ENCODE measurements around the gene PHF21B. TPM values are rescaled to one million over a fixed set of nuclear protein-coding genes. Genes with fewer than 3 reads are reported as not detected.
"Not testable (repeated sequence)": the region's sequence is repeated elsewhere in the genome, so short reads cannot be mapped to it uniquely, and the experiment has no call there.

The PHF21B gene
- 0.12 TPM in 1 of 2 replicates, not detected in the other for total RNA-seq (2014; rRNA removed; shearing (Covaris generic))
- 0.24 and 1.0 TPM in 2 replicates for polyA plus RNA-seq (2014; cell fraction: nucleus; rRNA removed)

DNA sequence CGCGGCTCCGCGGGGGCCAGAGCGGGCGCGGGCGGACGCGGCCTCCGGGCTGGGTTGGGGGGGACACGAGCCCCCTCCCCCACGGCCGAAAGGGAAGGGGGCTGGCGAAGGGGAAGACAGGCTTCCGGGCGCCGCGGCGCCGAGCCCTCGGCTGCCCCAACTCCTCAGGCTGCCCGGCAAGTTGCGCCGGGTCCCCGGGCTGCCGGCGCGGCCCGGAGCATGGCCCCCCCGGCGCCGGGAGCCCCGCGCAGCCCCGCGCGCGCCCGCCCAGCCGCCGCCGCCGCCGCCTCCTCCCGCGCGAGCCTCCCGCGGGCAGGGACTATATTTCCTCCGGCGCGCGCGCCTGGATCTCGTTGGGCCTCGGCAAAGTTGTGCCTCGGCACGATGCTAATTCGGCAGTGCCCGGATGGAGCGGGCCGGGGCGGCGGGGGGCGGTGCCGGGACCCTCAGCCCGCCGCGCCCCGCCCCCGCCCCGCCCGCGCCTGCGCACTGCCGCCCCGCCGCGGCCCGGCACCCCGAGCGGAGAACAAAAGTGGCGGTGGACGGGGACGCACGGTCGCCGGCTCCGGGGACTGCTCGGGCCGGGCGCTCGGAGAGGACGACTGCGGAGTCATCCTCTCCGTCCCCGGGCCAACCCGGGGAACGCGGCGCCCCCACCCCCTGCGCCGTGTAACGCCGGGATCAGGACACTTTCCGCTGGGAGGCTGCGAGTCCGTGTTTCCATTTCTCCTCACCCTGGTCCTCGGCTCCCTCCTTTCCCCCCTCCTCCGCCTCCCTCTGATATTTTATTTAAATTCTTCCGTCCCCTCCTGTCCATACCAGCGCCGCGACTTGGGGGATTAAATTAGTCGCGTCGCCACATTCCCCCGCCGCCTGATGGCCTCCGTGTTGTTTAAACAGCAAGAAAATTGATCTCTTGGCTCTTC, at the start of gene PHF21B:
TSS of gene PHF21B (minus strand) at position 400 of the 926 bp plus-strand sequence. CDS start 456 bp downstream, outside the sequence.
- peak; percentile 8 for DNase-seq (ENCODE audit: extremely low read depth, low read depth)

GRCh38 chr22:45059296-45059695, 49.5 kb upstream of the PHF21B start:
- DNase-seq (ENCODE audit: extremely low read depth, low read depth) = no peak

DNA sequence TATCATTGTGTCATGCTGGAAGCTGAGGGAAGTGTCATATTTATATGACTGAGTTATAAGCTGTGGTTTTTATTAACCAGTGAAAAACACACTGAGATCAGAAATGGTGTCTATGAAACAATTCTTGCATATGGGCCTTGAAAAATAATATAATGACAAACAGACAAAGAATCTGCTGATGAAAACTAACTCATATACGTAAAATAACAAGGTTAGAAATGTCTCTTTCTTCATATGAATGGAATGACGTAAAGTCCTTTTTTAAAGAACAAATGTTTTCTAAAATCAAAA, 48.8 kb upstream of the PHF21B start:
- DNase-seq (ENCODE audit: extremely low read depth, low read depth) = no peak

DNA sequence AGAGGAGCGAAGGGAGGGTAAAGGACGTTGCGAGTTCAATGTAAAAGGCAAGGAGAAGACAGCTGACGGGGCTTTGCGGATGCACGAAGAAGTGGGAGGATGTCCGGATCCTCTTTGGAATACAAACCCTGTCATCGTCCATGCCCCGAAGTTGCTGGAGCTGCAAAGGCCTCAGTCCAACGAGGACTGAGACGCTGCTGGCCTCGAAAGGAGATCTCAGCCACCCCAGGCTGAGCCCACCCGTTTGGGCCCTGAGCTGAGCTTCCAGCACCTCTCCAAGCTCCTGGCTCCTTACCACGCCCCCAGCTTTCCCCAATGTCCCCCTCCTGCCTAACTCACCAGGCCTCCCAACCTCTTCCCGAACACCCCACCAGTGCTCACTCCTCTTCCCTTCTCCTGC, 46.1 kb upstream of the PHF21B start:
- no peak for DNase-seq (ENCODE audit: extremely low read depth, low read depth)

- DNase-seq (ENCODE audit: extremely low read depth, low read depth) = no peak
Measured at GRCh38 chr22:45053571-45053970, 43.8 kb upstream of the PHF21B start.

DNA sequence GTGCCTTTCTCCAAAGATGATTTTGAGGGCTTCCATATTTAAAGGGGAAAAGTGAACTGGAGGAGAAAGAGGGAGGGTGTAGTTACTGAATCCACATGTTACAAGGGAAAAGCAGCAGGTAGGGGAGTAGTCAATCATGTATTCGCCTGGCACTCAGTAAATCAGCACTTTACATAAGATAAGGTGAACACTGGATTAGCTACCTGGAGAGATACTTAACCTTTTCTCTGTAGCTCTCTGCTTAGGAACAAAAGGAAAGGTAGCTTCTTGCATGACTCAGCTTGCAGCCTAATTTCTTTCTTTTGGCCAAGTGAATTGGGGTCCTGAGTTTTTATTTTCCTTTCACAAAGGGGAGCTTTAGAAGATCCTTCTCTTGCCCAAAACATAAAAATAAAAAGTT, 43.3 kb upstream of the PHF21B start:
- DNase-seq (ENCODE audit: extremely low read depth, low read depth) = no peak

DNA sequence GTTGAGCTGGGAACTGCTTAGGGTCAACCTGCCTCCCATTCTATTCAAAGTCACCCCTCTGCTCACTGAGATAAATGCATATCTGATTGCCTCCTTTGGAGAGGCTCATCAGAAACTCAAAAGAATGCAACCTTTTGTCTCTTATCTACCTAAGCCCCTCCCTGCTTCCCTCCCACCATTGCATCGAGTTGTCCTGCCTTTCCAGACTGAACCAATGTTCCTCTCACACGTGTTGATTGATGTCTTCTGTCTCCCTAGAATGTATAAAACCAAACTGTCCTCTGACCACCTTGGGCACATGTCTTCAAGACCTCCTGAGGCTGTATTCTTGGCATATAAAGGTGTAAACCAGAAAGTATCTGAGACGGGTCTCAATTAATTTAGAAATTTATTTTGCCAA, 42.9 kb upstream of the PHF21B start:
- DNase-seq (ENCODE audit: extremely low read depth, low read depth) = not testable (repeated sequence)

DNA sequence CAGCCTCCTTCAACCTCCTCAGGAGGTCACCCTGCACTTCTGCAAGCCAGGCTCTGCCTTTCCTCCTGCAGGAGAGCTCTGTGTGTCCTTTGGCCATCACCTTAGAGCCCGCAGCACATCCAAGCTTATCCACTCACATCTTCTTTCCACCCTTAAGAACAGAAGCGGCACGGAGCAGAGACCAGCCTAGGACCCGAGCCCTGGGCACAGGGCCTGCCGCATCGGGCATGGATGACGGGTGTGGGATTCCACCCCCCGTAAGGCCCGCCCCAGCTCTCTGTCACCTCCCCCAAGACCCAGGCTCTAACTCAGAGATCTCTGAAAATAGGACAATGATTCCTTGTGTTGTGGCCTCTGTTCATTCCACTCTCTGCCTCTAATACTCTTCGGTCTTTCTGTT, 42.1 kb upstream of the PHF21B start:
- DNase-seq (ENCODE audit: extremely low read depth, low read depth) = no peak

GRCh38 chr22:45051419-45051818, 41.6 kb upstream of the PHF21B start:
- DNase-seq (ENCODE audit: extremely low read depth, low read depth) = no peak

DNA sequence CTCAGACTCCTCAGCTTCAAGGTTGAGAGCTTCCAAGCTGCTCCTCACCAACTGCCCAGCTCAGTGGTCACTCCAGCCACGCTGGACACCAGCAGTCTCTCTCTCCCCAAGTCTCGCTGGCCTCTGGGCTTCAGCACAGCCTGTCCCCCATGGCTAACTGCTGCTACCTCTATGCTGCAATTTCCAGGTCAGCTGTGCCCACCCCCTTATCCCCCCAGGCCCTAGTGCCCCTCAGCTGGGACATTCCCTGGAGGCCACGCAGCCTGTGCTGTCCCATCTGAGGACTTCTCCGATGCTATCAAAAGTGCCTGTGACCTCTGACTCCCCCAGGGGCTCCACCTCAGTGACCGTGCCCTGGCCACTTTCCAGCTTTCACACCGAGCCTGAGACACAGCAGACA, 37.5 kb upstream of the PHF21B start:
- no peak for DNase-seq (ENCODE audit: extremely low read depth, low read depth)

DNA sequence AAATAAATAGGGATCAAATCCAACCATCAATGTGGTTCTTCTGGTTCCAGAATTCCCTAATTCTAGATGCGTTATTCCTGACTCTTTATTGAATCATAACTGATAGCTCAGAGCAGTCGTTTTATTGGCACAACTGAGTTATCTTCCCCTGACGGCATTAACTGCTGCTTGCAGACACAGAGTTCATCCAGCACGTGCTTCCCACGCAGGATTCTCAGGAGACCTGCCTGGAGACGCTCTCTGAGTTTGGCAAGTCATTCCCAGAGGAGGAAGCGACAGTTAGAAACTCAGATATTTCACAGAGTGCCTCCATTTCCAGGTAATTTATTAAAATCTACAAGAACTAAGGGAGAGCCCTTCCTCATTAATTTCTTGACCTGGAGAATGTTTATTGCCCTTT, 35.4 kb upstream of the PHF21B start:
- DNase-seq (ENCODE audit: extremely low read depth, low read depth) = no peak

GRCh38 chr22:45042263-45042662, 32.5 kb upstream of the PHF21B start:
- DNase-seq (ENCODE audit: extremely low read depth, low read depth) = no peak

DNA sequence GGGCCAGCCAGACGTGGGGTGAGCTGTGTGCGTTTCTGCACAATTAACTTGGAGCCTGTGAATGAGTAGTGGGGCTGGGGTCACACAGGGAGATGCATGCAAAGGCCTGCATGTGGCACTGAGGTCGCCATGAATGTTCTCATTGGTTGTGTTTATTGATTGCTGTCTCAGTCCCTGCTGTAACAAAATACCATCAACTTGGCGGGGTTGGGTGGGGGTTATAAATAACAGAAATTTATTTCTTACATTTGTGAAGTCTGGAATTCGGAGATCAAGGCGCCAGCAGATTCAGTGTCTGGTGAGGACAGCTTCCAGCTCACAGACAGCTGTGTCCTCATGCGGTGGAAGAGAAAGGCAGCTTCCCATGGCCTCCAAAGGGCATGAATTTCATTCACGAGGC, 29.3 kb upstream of the PHF21B start:
- no peak for DNase-seq (ENCODE audit: extremely low read depth, low read depth)

DNA sequence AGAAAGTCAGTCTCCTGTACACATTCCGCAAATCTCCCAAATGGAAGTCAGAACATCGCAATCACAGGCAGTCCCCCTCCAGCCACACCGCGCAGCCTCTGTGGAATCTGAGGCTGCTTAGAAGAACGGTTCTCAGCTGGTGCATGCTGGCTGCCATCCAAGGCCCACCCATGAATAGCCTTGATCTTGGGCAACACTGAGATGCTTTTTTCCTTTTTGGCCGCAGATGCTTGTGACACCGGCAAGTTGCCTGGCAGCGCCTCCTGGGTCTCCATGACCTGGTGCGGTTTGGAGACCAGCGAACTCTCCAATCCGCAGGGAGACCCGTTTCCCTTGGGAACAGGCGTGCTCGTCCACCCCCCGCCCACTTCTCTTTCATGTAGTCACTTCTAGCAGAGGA, 26.3 kb upstream of the PHF21B start:
- no peak for DNase-seq (ENCODE audit: extremely low read depth, low read depth)

DNA sequence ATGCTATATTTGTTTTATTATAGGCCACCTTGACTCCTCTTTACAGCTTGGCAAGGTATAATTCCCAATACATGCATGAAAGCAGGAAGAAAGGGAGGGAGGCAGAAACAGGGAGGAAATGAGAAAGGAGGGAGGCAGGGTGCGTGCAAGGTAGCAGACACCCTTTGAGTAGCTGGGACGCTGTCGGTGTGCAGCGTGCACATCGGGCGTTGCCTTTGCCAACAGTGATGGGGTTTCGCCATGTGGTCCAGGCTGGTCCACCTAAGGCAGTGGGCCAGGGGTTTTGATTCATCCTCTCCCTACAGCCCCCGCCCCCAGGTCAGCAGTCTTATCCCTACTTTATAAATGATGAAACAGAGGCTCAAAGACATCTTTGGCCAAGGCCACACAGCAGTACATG, 25.0 kb upstream of the PHF21B start:
- DNase-seq (ENCODE audit: extremely low read depth, low read depth) = no peak

GRCh38 chr22:45034156-45034555, 24.4 kb upstream of the PHF21B start:
- DNase-seq (ENCODE audit: extremely low read depth, low read depth) = no peak

DNA sequence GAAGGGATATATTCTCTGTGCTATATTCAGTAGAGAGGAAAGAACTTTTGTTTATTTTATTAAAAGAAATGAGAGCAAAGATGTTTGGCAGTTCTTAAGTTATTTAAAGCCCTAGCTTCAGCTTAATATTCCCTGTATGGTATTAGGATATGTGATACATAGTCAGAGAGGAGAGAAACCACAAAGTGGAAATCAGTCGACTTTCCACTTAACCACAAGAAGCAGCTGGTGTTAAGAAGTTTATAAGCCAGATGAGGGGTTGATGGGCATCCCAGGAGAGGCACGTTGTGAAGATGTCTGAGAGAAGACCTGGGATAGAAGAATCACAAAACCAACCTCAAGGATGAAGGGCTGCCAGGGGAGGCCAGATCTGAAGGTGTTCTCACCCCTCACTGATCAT, 23.3 kb upstream of the PHF21B start:
- DNase-seq (ENCODE audit: extremely low read depth, low read depth) = no peak

DNA sequence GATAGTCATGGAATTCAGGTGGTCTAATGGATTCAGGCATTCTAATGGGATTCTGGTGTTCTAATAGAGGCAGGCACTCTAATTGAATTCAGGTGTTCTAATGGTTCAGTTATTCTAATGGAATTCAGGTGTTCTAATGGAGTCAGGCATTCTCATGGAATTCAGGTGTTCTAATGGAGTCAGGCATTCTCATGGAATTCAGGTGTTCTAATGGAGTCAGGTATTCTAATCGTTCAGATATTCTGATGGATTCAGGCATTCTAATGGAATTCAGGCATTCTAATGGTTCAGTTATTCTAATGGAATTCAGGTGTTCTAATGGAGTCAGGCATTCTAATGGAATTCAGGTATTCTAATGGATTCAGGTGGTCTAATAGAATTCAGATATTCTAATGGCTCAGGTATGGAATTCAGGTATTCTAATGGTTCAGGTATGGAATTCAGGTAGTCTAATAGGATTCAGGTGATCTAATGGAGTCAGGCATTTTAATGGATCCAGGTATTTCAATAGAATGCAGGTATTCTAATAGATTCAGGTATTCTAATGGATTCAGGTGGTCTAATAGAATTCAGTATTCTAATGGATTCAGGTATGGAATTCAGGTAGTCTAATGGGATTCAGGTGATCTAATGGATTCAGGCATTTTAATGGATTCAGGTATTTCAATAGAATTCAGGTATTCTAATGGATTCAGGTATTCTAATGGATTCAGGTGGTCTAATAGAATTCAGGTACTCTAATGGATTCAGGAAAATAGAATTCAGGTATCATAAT, 22.0 kb upstream of the PHF21B start:
- no peak for DNase-seq (ENCODE audit: extremely low read depth, low read depth)

DNA sequence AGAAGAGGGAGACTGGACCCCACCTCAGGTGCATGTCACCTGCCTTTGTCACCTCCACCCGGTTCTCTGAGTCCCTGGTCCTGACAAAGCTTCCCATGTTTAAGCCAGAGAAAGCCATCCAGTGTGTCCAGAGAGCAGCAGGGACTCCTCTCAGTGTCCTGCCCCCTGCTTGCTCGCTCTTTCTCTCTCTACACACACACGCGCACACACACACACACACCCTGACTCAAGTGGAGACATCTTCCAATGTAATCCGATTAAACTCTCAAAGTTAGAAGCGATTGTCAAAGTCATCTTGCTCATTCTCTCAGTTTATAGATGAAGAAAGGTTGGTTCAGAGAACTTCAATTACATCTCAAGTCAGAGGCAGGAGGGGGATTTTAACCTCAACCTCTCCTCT, 19.7 kb upstream of the PHF21B start:
- no peak for DNase-seq (ENCODE audit: extremely low read depth, low read depth)

DNA sequence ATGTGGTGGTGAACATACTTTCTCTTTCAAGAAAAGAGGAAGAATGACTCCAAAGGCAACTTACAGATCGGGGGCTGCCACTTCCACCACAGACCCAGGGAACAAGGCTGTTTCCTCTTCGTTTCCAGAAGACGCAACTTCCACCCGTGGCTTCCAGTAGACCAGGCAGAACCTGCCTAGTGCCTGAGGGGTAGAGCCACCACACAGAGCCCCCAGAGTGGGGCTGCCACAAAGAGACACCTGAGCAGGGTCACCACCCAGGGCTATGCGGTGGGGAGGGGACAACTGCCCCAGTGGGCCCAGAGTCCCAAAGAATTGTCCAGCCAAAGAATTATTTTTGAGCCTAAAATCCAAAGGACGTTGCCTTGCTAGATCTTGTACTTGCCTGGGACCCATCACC, 16.7 kb upstream of the PHF21B start:
- no peak for DNase-seq (ENCODE audit: extremely low read depth, low read depth)

- no peak for DNase-seq (ENCODE audit: extremely low read depth, low read depth)
Measured at GRCh38 chr22:45023431-45023830, 13.6 kb upstream of the PHF21B start.
